ENCODE results near the gene THSD7A. TPM values are rescaled to one million over a fixed set of nuclear protein-coding genes. Genes with fewer than 3 reads are reported as not detected.

Gene THSD7A
- total RNA-seq, 3 donors from 2014 or later = 4.0 to 6.9 (median 4.4) TPM

- no peak overlapping the region for H3K27ac ChIP-seq
- no peak for TF ChIP-seq POLR2AphosphoS5 (IDR thresholded peaks at IDR 0.05)
- no peak for TF ChIP-seq POLR2A (IDR thresholded peaks at IDR 0.05)
- no peak for TF ChIP-seq CTCF (IDR thresholded peaks at IDR 0.05)
Observed at GRCh38 chr7:11858026-11858425, 26.0 kb upstream of the THSD7A start.

GRCh38 chr7:11848251-11848650 lies 16.3 kb upstream of the THSD7A start:
- Histone ChIP-seq H3K36me3 (peaks cover 4% of the 10 kb centered on the region), H3K4me3 (no peak overlapping the region), H3K9me3 (no peaks in the 10 kb centered on the region), H3K4me1 (no peaks in the 10 kb centered on the region), H3K27ac (no peak overlapping the region), H3K27me3 (no peaks in the 10 kb centered on the region)
- DNase-seq (ENCODE audit: low spot score in 2 of 2) = no peak
- no peak for TF ChIP-seq POLR2AphosphoS5 (IDR thresholded peaks at IDR 0.05)
- no peak for TF ChIP-seq CTCF (IDR thresholded peaks at IDR 0.05)
- TF ChIP-seq POLR2A (IDR thresholded peaks at IDR 0.05) = no peak
- intact Hi-C loops (cut with DNase I; ENCODE audit: low total_unique reads) = no loop called here

More at GRCh38 chr7:11858026-11858425, 26.0 kb upstream of the THSD7A start:
- H3K36me3 ChIP-seq = no peaks in the 10 kb centered on the region
- intact Hi-C loops (cut with DNase I; ENCODE audit: low total_unique reads) = no loop called here
- H3K4me3 ChIP-seq = no peak overlapping the region
- DNase-seq (ENCODE audit: low spot score in 2 of 2) = no peak
- no peaks in the 10 kb centered on the region for H3K27me3 ChIP-seq
- no peaks in the 10 kb centered on the region for H3K9me3 ChIP-seq
- H3K4me1 ChIP-seq = no peaks in the 10 kb centered on the region

GRCh38 chr7:11847336-11847735 lies 15.3 kb upstream of the THSD7A start:
- DNase-seq (ENCODE audit: low spot score in 2 of 2) = no peak
- Histone ChIP-seq H3K9me3 (no peaks in the 10 kb centered on the region), H3K4me3 (no peak overlapping the region), H3K27ac (no peak overlapping the region), H3K36me3 (peaks cover 4% of the 10 kb centered on the region), H3K4me1 (no peaks in the 10 kb centered on the region), H3K27me3 (no peaks in the 10 kb centered on the region)
- intact Hi-C loops (cut with DNase I; ENCODE audit: low total_unique reads) = no loop called here
- TF ChIP-seq POLR2A (IDR thresholded peaks at IDR 0.05) (no peak), CTCF (IDR thresholded peaks at IDR 0.05) (no peak), POLR2AphosphoS5 (IDR thresholded peaks at IDR 0.05) (no peak)

- DNase-seq (ENCODE audit: low spot score in 2 of 2) = no peak
- no peaks in the 10 kb centered on the region for H3K4me1 ChIP-seq
- H3K27ac ChIP-seq = no peak overlapping the region
- no peaks in the 10 kb centered on the region for H3K9me3 ChIP-seq
- intact Hi-C loops (cut with DNase I; ENCODE audit: low total_unique reads) = no loop called here
- H3K27me3 ChIP-seq = no peaks in the 10 kb centered on the region
- peaks cover 3% of the 10 kb centered on the region for H3K36me3 ChIP-seq
- no peak overlapping the region for H3K4me3 ChIP-seq
- TF ChIP-seq CTCF (IDR thresholded peaks at IDR 0.05) (no peak), POLR2A (IDR thresholded peaks at IDR 0.05) (no peak), POLR2AphosphoS5 (IDR thresholded peaks at IDR 0.05) (no peak)
Observed at GRCh38 chr7:11846361-11846955, 14.5 kb upstream of the THSD7A start.

GRCh38 chr7:11843113-11843765 lies 11.2 kb upstream of the THSD7A start:
- Histone ChIP-seq H3K9me3 (no peaks in the 10 kb centered on the region), H3K4me3 (no peak overlapping the region), H3K27ac (no peak overlapping the region), H3K27me3 (no peaks in the 10 kb centered on the region), H3K36me3 (no peaks in the 10 kb centered on the region), H3K4me1 (no peaks in the 10 kb centered on the region)
- DNase-seq (ENCODE audit: low spot score in 2 of 2) = no peak
- intact Hi-C loops (cut with DNase I; ENCODE audit: low total_unique reads) = no loop called here
- TF ChIP-seq CTCF (IDR thresholded peaks at IDR 0.05) (no peak), POLR2A (IDR thresholded peaks at IDR 0.05) (no peak)

Measured in breast epithelium (tissue), 4 donors.